Measurements from ENCODE around the gene RAD9B.
"Not testable (repeated sequence)": the region's sequence is repeated elsewhere in the genome, so short reads cannot be mapped to it uniquely, and the experiment has no call there.

The RAD9B gene

GRCh38 chr12:110528277-110528839, 26.2 kb downstream of the RAD9B start:
- no peak for DNase-seq

GRCh38 chr12:110530511-110530910, 28.4 kb downstream of the RAD9B start:
- no peak for DNase-seq

GRCh38 chr12:110531741-110532333, 29.7 kb downstream of the RAD9B start:
- no peak for DNase-seq

GRCh38 chr12:110532644-110533043, 30.5 kb downstream of the RAD9B start:
- no peak for DNase-seq

- no peak for DNase-seq
Observed at GRCh38 chr12:110533607-110534006, 31.5 kb downstream of the RAD9B start.

- DNase-seq = no peak
Observed at GRCh38 chr12:110534811-110535210, 32.7 kb downstream of the RAD9B start.

- no peak for DNase-seq
Observed at GRCh38 chr12:110536834-110537604, 34.9 kb downstream of the RAD9B start.

- no peak for DNase-seq
Observed at GRCh38 chr12:110537605-110538409, 35.7 kb downstream of the RAD9B start.

GRCh38 chr12:110538869-110539622, 36.9 kb downstream of the RAD9B start:
- no peak for DNase-seq

- no peak for DNase-seq
Observed at GRCh38 chr12:110540048-110540447, 37.9 kb downstream of the RAD9B start.

GRCh38 chr12:110543252-110543959, 41.3 kb downstream of the RAD9B start:
- no peak for DNase-seq

GRCh38 chr12:110543965-110544364, 41.8 kb downstream of the RAD9B start:
- no peak for DNase-seq

GRCh38 chr12:110545259-110545658, 43.1 kb downstream of the RAD9B start:
- not testable (repeated sequence) for DNase-seq

GRCh38 chr12:110545812-110546211, 43.7 kb downstream of the RAD9B start:
- no peak for DNase-seq

GRCh38 chr12:110546339-110546738, 44.2 kb downstream of the RAD9B start:
- DNase-seq = peak; percentile 57

- no peak for DNase-seq
Observed at GRCh38 chr12:110547090-110547489, 45.0 kb downstream of the RAD9B start.

- DNase-seq = no peak
Observed at GRCh38 chr12:110548678-110549077, 46.5 kb downstream of the RAD9B start.

GRCh38 chr12:110549716-110550115, 47.6 kb downstream of the RAD9B start:
- DNase-seq = no peak

- DNase-seq = no peak
Observed at GRCh38 chr12:110550981-110551380, 48.9 kb downstream of the RAD9B start.

All from amniotic stem cell (primary cell).